Stimulated activated naive CD4-positive, alpha-beta T cell (primary cell): Measurements from ENCODE around the gene PARL.

ENCODE experiments used
- DNase-seq, 6 experiments: peaks; one replicate each; lab custom pipeline; 2025; lab: John Stamatoyannopoulos, UW

The PARL gene

GRCh38 chr3:183884427-183885296, at the start of gene PARL:
TSS of gene PARL (minus strand) at chr3:183884880. CDS start at chr3:183884846, 34 bp downstream.
- DNase-seq: peak; percentile 86 to 96 (median 92)

GRCh38 chr3:183933160-183933559, 48.5 kb upstream of the PARL start:
- no peak for DNase-seq

- DNase-seq: no peak
Measured at GRCh38 chr3:183931881-183932280, 47.2 kb upstream of the PARL start.

- DNase-seq: no peak
Measured at GRCh38 chr3:183930086-183930485, 45.4 kb upstream of the PARL start.

GRCh38 chr3:183927059-183927458, 42.4 kb upstream of the PARL start:
- no peak for DNase-seq

- no peak for DNase-seq
Measured at GRCh38 chr3:183924956-183925355, 40.3 kb upstream of the PARL start.

GRCh38 chr3:183924543-183924942, 39.9 kb upstream of the PARL start:
- no peak for DNase-seq

- DNase-seq: no peak
Measured at GRCh38 chr3:183922421-183922820, 37.7 kb upstream of the PARL start.

- DNase-seq: no peak
Measured at GRCh38 chr3:183921096-183921495, 36.4 kb upstream of the PARL start.

- DNase-seq: no peak
Measured at GRCh38 chr3:183920416-183920815, 35.7 kb upstream of the PARL start.

- no peak for DNase-seq
Measured at GRCh38 chr3:183918178-183918577, 33.5 kb upstream of the PARL start.

GRCh38 chr3:183917776-183918175, 33.1 kb upstream of the PARL start:
- no peak for DNase-seq

- DNase-seq: no peak
Measured at GRCh38 chr3:183914856-183915255, 30.2 kb upstream of the PARL start.

GRCh38 chr3:183913580-183913920, 28.9 kb upstream of the PARL start:
- DNase-seq: no peak

GRCh38 chr3:183912895-183913579, 28.4 kb upstream of the PARL start:
- DNase-seq: no peak

GRCh38 chr3:183911763-183912506, 27.3 kb upstream of the PARL start:
- DNase-seq: no peak

- DNase-seq: no peak
Measured at GRCh38 chr3:183911087-183911486, 26.4 kb upstream of the PARL start.

- DNase-seq: no peak
Measured at GRCh38 chr3:183909030-183909600, 24.4 kb upstream of the PARL start.

- DNase-seq: no peak
Measured at GRCh38 chr3:183907911-183908331, 23.2 kb upstream of the PARL start.

GRCh38 chr3:183907176-183907575, 22.5 kb upstream of the PARL start:
- DNase-seq: no peak

GRCh38 chr3:183906234-183906921, 21.7 kb upstream of the PARL start:
- DNase-seq: no peak
